Breast epithelium (tissue), 4 donors: ENCODE data around the gene RPS5. TPM values are rescaled to one million over a fixed set of nuclear protein-coding genes. Genes with fewer than 3 reads are reported as not detected.
A peak's percentile ranks its signal among the peaks of the same experiment; 100 is the strongest.

Source experiments
- DNase-seq, 2 donors: peaks; one replicate each; pipeline ENCODE4 v3.0.0-alpha.2; 2019; ENCODE audit warnings: low spot score in 2 of 2
- H3K27ac ChIP-seq, 2 donors: fragments of 200-600 bp; sonication (generic) in 1 of 2; one replicate each; pipeline ENCODE4 v1.5.1; 2016 to 2019; ENCODE audit warnings: mild to moderate bottlenecking in 1 of 2
- H3K27me3 ChIP-seq, 2 donors: fragments of 200-600 bp; sonication (generic) in 1 of 2; one replicate each; pipeline versions ENCODE4 v1.5.1 to v1.6.0; 2017 to 2019; ENCODE audit warnings: control low read depth in 1 of 2, mild to moderate bottlenecking in 1 of 2
- H3K36me3 ChIP-seq: fragments of 200-600 bp; one replicate; pipeline ENCODE4 v1.5.1; 2019
- H3K4me1 ChIP-seq, 2 donors: fragments of 200-600 bp; sonication (generic); one replicate each; pipeline ENCODE4 v1.5.1; 2016 to 2019; ENCODE audit warnings: control low read depth in 1 of 2
- H3K4me3 ChIP-seq, 3 donors: fragments of 200-600 bp; sonication (generic); 1 replicate in 2 of 3; 2 replicates in 1 of 3; pipeline ENCODE4 v1.5.1; 2016 to 2019; ENCODE audit warnings: mild to moderate bottlenecking in 3 of 3, moderate library complexity in 2 of 3
- H3K9me3 ChIP-seq, 2 donors: fragments of 200-600 bp; sonication (generic) in 1 of 2; one replicate each; pipeline ENCODE4 v1.5.1; 2016 to 2019; ENCODE audit warnings: control low read depth in 1 of 2
- CTCF ChIP-seq, 3 donors: fragments of 450-650 bp; IDR thresholded peaks; one replicate each; pipeline ENCODE4 v1.5.1; 2016 to 2017; ENCODE audit warnings: antibody characterized with exemption in 3 of 3, mild to moderate bottlenecking in 3 of 3, moderate library complexity in 3 of 3
- POLR2A ChIP-seq: fragments of 450-650 bp; IDR thresholded peaks from one replicate; pipeline ENCODE4 v1.6.1; 2016; ENCODE audit warnings: antibody characterized with exemption, mild to moderate bottlenecking, moderate library complexity
- POLR2AphosphoS5 ChIP-seq, 3 donors: sonication (generic); formaldehyde crosslinking; IDR thresholded peaks; one replicate each; pipeline ENCODE4 v1.6.1; 2017; ENCODE audit warnings: antibody characterized with exemption in 3 of 3
- intact Hi-C: fragments of 100-400 bp; cut with DNase I; formaldehyde crosslinking; loops from one replicate; pipeline ENCODE4 v1.15.1; 2023; ENCODE audit warnings: low total_unique reads
- total RNA-seq, 3 donors: library from RNA; depleted of rRNA; stranded (reverse); fragments of >200 nt; gene quantifications; one replicate each; pipeline ENCODE4 v1.1.0, GENCODE V29; 2016

Gene RPS5
- total RNA-seq = 1,000 to 10,000 TPM; 1,794 to 2,659 (median 2,022) TPM

- H3K27ac ChIP-seq = peak within 1 kb of the TSS; percentile 94 to 97
- H3K4me1 ChIP-seq = peaks cover 12 to 21% of the 10 kb centered on the region in 2 donors
- intact Hi-C loops = no loop called here
- H3K27me3 ChIP-seq = no peaks in the 10 kb centered on the region
- peak; percentile 95 to 97 for DNase-seq
- peak within 1 kb of the TSS; percentile 68 to 87 (median 86) for H3K4me3 ChIP-seq
- TF ChIP-seq CTCF (IDR thresholded peaks at IDR 0.05) = peak in 2 of 3 donors; percentile 13 to 15
- peak; percentile 84 to 94 (median 87) for TF ChIP-seq POLR2AphosphoS5 (IDR thresholded peaks at IDR 0.05)
- peak; percentile 66 for TF ChIP-seq POLR2A
- H3K36me3 ChIP-seq = no peaks in the 10 kb centered on the region
- no peaks in the 10 kb centered on the region for H3K9me3 ChIP-seq
Observed at GRCh38 chr19:58386576-58387337, at the start of gene RPS5. RPS5 (plus strand) TSS chr19:58387269; CDS start chr19:58388138, 869 bp downstream.

- no peaks in the 10 kb centered on the region for H3K36me3 ChIP-seq
- TF ChIP-seq CTCF (IDR thresholded peaks at IDR 0.05) = no peak
- no peak for TF ChIP-seq POLR2A
- no peak for TF ChIP-seq POLR2AphosphoS5 (IDR thresholded peaks at IDR 0.05)
- intact Hi-C loops = no loop called here
Observed at GRCh38 chr19:58338336-58338735, 48.7 kb upstream of the RPS5 start.

GRCh38 chr19:58338825-58339558, 48.1 kb upstream of the RPS5 start:
- H3K9me3 ChIP-seq = peaks cover 0 to 4% of the 10 kb centered on the region in 2 donors
- H3K27ac ChIP-seq = no peak overlapping the region
- intact Hi-C loops = no loop called here
- H3K4me3 ChIP-seq = no peak overlapping the region
- H3K4me1 ChIP-seq = no peaks in the 10 kb centered on the region
- no peak for DNase-seq
- H3K27me3 ChIP-seq = no peaks in the 10 kb centered on the region
- H3K36me3 ChIP-seq = no peaks in the 10 kb centered on the region
- TF ChIP-seq CTCF (IDR thresholded peaks at IDR 0.05) = no peak
- no peak for TF ChIP-seq POLR2AphosphoS5 (IDR thresholded peaks at IDR 0.05)
- no peak for TF ChIP-seq POLR2A

More at GRCh38 chr19:58338336-58338735, 48.7 kb upstream of the RPS5 start:
- H3K4me3 ChIP-seq = no peak overlapping the region
- no peak for DNase-seq
- H3K27me3 ChIP-seq = no peaks in the 10 kb centered on the region
- peaks cover 0 to 4% of the 10 kb centered on the region in 2 donors for H3K9me3 ChIP-seq
- no peaks in the 10 kb centered on the region for H3K4me1 ChIP-seq
- H3K27ac ChIP-seq = no peak overlapping the region

- Histone ChIP-seq H3K4me3 (no peak overlapping the region), H3K36me3 (no peaks in the 10 kb centered on the region), H3K27ac (peak overlapping the region in 1 of 2 donors; percentile 19), H3K9me3 (no peaks in the 10 kb centered on the region), H3K4me1 (no peaks in the 10 kb centered on the region), H3K27me3 (no peaks in the 10 kb centered on the region)
- no peak for DNase-seq
- intact Hi-C loops = no loop called here
- TF ChIP-seq POLR2A (no peak), CTCF (IDR thresholded peaks at IDR 0.05) (no peak)
Observed at GRCh38 chr19:58345558-58345957, 41.5 kb upstream of the RPS5 start.
